Measurements from ENCODE around the gene AP2A1. TPM values are rescaled to one million over a fixed set of nuclear protein-coding genes. Genes with fewer than 3 reads are reported as not detected.
A peak's percentile ranks its signal among the peaks of the same experiment; 100 is the strongest.

Gene AP2A1
- total RNA-seq, 4 donors from 2014 or later: 69.9 to 103 (median 76.1) TPM

DNA sequence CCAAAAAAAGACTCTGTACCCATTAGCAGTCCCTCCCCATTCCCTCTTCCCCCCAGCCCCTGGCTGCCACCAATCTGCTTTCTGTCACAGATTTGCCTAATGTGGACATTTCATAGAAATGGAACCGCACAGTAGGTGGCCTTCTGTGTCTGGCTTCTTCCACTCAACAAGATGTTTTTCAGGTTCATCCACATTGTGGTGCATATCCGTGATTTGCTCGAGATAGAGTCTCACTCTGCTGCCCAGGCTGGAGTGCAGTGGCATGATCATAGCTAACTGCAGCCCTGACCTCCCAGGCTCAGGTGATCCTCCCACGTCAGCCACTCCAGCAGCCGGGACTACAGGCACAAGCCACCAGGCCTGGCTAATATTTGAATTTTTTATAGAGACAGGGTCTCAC lies 20.9 kb downstream of the AP2A1 start:
- H3K36me3 ChIP-seq: peaks cover 0 to 97% of the 10 kb centered on the region in 2 donors
- WGBS, 2 donors (ENCODE audit: low coverage in 1 of 2): 90% methylated on average over 2 of the region's 5 CpGs; no CpG with 5 or more reads in 1 of the 2 donors
- no peak overlapping the region for H3K27ac ChIP-seq
- H3K4me1 ChIP-seq: peaks cover 0 to 31% (median 0%) of the 10 kb centered on the region in 3 donors
- H3K9me3 ChIP-seq: no peaks in the 10 kb centered on the region
- no peak for ATAC-seq
- H3K4me3 ChIP-seq: no peak overlapping the region
- H3K27me3 ChIP-seq: no peaks in the 10 kb centered on the region
- TF ChIP-seq POLR2AphosphoS5 (IDR thresholded peaks at IDR 0.05): no peak
- TF ChIP-seq, protein P1, sequence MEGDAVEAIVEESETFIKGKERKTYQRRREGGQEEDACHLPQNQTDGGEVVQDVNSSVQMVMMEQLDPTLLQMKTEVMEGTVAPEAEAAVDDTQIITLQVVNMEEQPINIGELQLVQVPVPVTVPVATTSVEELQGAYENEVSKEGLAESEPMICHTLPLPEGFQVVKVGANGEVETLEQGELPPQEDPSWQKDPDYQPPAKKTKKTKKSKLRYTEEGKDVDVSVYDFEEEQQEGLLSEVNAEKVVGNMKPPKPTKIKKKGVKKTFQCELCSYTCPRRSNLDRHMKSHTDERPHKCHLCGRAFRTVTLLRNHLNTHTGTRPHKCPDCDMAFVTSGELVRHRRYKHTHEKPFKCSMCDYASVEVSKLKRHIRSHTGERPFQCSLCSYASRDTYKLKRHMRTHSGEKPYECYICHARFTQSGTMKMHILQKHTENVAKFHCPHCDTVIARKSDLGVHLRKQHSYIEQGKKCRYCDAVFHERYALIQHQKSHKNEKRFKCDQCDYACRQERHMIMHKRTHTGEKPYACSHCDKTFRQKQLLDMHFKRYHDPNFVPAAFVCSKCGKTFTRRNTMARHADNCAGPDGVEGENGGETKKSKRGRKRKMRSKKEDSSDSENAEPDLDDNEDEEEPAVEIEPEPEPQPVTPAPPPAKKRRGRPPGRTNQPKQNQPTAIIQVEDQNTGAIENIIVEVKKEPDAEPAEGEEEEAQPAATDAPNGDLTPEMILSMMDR (IDR thresholded peaks at IDR 0.05): no peak
- TF ChIP-seq EP300 (IDR thresholded peaks at IDR 0.05): no peak
- no peak for TF ChIP-seq POLR2A (IDR thresholded peaks at IDR 0.05)

DNA sequence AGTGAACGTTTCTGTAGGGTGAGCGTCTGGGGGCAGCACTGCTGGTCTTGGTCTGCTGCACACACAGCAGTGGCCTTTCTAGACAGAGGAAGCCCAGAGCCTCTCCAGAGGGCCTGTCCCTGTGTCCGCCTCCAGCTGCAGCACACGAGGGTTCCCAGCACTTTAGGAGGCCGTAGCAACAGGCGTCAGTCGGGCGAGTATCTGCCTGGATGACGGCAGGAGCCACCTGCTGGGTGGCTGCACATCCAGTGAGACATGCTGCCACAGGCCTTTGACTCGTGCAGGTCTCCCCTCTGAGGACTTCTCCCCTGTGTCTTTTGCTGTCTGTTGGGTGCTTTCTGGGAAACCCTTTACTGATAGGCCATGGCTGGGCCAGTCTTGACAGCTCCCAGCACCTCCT lies 22.1 kb downstream of the AP2A1 start:
- WGBS, 2 donors (ENCODE audit: low coverage in 1 of 2): 63 to 80% methylated on average over 1 of the region's 10 CpGs
- Histone ChIP-seq H3K27me3 (no peaks in the 10 kb centered on the region), H3K4me3 (no peak overlapping the region), H3K36me3 (peaks cover 0 to 97% of the 10 kb centered on the region in 2 donors), H3K4me1 (peaks cover 0 to 31% (median 0%) of the 10 kb centered on the region in 3 donors), H3K27ac (no peak overlapping the region), H3K9me3 (no peaks in the 10 kb centered on the region)
- no peak for TF ChIP-seq POLR2A (IDR thresholded peaks at IDR 0.05)
- TF ChIP-seq, protein P1 (IDR thresholded peaks at IDR 0.05): no peak
- no peak for TF ChIP-seq EP300 (IDR thresholded peaks at IDR 0.05)
- TF ChIP-seq POLR2AphosphoS5 (IDR thresholded peaks at IDR 0.05): no peak
- no peak for ATAC-seq

DNA sequence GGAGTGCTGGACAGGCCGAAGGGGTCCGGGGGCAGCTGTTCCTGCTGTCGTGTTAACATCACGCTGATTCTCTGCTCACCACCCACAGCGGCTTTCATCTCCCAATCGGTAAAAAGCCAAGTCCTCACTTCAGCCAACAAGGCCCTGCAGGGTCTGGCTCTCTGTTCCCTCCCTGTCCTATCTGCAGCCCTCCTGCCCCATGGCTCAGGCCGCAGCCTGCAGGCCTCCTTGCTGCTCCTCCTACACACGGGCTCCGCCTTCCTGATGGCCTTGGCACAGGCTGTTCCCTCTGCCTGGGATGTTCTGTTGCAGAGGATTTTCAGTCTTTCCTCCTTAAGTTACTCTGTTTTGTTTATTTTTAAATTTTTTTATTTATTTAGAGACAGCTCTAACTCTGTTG lies 24.1 kb downstream of the AP2A1 start:
- Histone ChIP-seq H3K36me3 (peaks cover 0 to 97% of the 10 kb centered on the region in 2 donors), H3K27ac (peak overlapping the region in 2 of 4 donors; percentile 4 to 12), H3K27me3 (no peaks in the 10 kb centered on the region), H3K9me3 (no peaks in the 10 kb centered on the region), H3K4me3 (no peak overlapping the region), H3K4me1 (peaks cover 0 to 31% (median 0%) of the 10 kb centered on the region in 3 donors)
- TF ChIP-seq POLR2AphosphoS5 (IDR thresholded peaks at IDR 0.05) (no peak), EP300 (IDR thresholded peaks at IDR 0.05) (no peak)
- TF ChIP-seq, protein P1 (IDR thresholded peaks at IDR 0.05): no peak
- WGBS, 2 donors (ENCODE audit: low coverage in 1 of 2): 57 to 61% methylated on average over 6 to 9 of the region's 9 CpGs
- ATAC-seq: peak; percentile 56

DNA sequence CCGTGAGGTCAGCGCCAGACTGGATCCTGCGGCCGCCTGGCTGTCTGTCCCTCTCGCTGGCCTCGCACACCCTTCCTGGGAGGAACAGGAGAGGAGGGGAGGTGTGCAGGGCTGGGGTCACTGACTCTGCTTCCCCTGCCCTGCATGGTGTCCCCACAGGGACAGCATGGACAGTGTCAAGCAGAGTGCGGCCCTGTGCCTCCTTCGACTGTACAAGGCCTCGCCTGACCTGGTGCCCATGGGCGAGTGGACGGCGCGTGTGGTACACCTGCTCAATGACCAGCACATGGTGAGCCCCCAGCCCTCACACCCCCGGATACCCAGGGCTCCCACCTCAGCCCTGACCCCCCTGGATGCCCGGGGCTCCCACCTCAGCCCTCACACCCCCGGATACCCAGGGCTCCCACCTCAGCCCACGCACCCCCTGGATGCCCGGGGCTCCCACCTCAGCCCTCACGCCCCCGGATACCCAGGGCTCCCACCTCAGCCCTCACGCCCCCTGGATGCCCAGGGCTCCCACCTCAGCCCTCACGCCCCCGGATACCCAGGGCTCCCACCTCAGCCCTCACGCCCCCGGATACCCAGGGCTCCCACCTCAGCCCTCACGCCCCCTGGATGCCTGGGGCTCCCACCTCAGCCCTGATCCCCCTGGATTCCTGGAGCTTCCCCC lies 25.1 kb downstream of the AP2A1 start:
- TF ChIP-seq EP300 (IDR thresholded peaks at IDR 0.05) (no peak), POLR2A (IDR thresholded peaks at IDR 0.05) (no peak), POLR2AphosphoS5 (IDR thresholded peaks at IDR 0.05) (no peak)
- TF ChIP-seq, protein P1 (IDR thresholded peaks at IDR 0.05): no peak
- no peak overlapping the region for H3K4me3 ChIP-seq
- H3K27ac ChIP-seq: peak overlapping the region in 1 of 4 donors; percentile 12

More for the DNA sequence above, 25.1 kb downstream of the AP2A1 start:
- ATAC-seq: no peak
- Histone ChIP-seq H3K27me3 (no peaks in the 10 kb centered on the region), H3K9me3 (no peaks in the 10 kb centered on the region), H3K4me1 (peaks cover 0 to 20% (median 0%) of the 10 kb centered on the region in 3 donors), H3K36me3 (peaks cover 0 to 97% of the 10 kb centered on the region in 2 donors)
- 88% methylated on average over 6 of the region's 26 CpGs; no CpG with 5 or more reads in 1 of the 2 donors for WGBS, 2 donors (ENCODE audit: low coverage in 1 of 2)

Data from gastroesophageal sphincter (tissue), 4 donors.